NCI-H1694 (cell line): Measurements from ENCODE around the gene CCDC106.

Experiments
- DNase-seq: peaks from one replicate; lab custom pipeline; 2025; lab: John Stamatoyannopoulos, UW

CCDC106 gene

DNA sequence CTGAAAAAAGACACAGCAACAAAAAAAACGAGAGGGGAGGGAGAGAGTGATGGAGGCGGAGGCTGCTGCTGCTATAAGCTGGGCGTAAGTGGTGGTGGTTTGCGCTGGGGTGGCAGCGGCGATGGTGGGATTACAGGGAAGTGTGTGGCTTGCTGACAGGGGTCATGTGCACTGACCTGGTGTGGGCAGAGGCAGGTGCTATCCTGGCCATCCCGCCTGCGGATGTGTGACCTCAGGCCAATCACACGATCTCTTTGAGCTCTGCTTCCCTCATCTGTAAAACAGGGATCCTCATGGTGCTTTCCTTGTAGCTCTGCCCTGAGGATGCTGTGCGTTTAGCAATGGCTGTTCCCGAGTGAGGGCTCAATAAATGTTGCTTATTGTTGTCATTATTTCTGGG is 10.5 kb upstream of the CCDC106 start:
- no peak for DNase-seq

GRCh38 chr19:55638864-55639359 is 9.1 kb upstream of the CCDC106 start:
- no peak for DNase-seq

GRCh38 chr19:55640043-55640576 is 7.9 kb upstream of the CCDC106 start:
- DNase-seq = peak; percentile 56

DNA sequence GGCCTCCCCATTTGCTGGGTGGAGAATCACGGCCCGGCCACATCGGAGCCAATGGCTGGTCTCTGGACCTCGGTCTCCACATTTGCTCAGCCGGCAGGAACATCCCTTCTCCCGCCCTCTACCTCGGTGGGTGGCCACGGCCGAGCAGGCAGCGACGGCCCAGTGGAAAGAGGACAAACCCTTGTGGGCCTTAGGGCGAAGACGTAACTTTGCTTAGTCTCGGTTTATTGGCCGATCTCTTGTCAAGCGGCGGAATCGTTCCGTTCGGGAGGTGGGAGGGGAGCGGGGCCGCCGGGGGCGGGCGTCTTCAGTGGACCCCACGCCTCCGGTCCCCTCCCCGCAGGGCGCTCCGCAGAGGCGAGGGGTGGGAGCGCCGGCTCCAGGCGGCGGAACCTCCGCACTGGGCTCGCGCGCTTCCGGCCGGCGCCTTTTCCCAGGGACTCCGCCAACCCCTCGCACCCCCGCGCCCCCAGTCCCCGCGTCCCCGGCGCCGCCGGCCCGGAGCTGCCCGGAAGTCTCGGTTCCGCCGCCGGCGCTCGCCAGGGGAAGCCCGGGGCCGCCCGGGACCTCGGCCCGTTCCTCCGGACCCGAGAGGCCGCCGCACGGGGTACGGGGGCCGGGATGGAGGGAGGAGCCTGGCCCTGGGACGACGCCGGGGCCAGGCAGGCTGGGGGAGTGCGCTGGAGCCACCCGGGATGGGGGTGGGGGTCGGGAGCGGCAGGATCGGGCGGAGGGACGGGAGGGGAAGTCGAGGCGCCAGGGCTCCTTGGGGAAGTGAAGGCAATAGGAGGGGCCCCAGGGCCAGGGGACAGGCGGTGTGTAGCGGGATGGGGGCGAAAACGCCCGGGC is 7.2 kb upstream of the CCDC106 start, which contains the start of gene ZNF580:
ZNF580 (plus strand) TSS at position 426 of the 849 bp plus-strand sequence. CDS start 1,507 bp downstream, outside the sequence.
- DNase-seq = peak; percentile 57

GRCh38 chr19:55641426-55642152 is 6.4 kb upstream of the CCDC106 start:
- DNase-seq = no peak

DNA sequence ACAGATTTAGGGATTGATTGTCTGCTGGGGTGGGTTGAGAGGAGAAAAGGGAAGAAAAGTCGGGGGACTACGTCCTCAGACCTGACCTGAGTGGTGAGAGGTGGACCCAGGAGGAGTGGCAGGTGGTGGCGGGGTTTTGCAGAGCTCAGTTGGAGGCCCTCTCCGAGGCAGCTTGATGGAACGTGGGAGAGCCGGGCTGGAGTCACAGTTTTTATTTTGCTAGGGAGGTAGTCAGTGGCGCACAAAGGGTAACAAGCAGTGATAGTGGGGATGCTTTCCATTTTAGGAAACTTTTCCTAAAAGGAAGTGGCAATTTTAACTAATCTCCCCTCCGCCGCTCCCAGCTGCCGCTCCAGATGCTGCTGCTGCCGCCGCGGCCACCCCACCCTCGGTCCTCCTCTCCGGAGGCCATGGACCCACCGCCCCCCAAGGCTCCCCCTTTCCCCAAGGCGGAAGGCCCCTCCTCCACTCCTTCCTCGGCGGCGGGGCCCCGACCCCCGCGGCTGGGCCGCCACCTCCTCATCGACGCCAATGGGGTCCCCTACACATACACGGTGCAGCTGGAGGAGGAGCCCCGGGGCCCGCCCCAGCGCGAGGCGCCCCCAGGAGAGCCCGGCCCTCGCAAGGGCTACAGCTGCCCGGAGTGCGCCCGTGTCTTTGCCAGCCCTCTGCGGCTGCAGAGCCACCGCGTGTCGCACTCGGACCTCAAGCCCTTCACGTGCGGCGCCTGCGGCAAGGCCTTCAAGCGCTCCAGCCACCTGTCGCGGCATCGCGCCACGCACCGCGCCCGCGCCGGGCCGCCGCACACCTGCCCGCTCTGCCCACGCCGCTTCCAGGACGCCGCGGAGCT is 5.6 kb upstream of the CCDC106 start:
- DNase-seq = no peak

GRCh38 chr19:55643003-55643886 is 4.8 kb upstream of the CCDC106 start, which contains the start of gene ZNF581:
Gene ZNF581, plus strand, starts transcription at chr19:55643649. Its CDS starts 923 bp downstream, at chr19:55644572.
- peak; percentile 52 for DNase-seq

- DNase-seq = no peak
Observed at GRCh38 chr19:55643887-55644176, 4.2 kb upstream of the CCDC106 start.

DNA sequence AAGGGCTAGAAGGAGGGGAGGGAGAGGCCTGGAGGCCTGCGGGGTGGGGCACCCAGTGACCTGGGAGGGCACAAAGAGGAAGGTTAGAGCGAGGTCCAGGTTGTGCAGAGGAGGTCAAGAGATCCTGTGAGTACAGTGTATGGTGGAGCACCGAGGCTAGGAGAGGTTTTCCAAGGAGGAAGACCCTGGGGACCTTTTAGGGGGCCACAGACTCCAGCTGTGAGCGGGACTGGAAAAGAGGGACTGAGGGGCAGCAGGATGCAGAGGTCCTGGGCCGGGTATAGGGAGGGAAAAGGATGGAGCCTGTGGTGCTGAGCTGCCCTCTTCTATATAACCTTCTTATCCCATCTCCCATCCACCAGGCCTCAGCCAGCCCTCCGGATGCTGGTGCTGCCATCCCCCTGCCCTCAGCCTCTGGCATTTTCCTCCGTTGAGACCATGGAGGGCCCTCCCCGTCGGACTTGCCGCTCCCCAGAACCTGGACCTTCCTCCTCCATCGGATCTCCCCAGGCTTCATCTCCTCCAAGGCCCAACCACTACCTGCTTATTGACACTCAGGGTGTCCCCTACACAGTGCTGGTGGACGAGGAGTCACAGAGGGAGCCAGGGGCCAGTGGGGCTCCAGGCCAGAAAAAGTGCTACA is 3.7 kb upstream of the CCDC106 start:
- no peak for DNase-seq

DNA sequence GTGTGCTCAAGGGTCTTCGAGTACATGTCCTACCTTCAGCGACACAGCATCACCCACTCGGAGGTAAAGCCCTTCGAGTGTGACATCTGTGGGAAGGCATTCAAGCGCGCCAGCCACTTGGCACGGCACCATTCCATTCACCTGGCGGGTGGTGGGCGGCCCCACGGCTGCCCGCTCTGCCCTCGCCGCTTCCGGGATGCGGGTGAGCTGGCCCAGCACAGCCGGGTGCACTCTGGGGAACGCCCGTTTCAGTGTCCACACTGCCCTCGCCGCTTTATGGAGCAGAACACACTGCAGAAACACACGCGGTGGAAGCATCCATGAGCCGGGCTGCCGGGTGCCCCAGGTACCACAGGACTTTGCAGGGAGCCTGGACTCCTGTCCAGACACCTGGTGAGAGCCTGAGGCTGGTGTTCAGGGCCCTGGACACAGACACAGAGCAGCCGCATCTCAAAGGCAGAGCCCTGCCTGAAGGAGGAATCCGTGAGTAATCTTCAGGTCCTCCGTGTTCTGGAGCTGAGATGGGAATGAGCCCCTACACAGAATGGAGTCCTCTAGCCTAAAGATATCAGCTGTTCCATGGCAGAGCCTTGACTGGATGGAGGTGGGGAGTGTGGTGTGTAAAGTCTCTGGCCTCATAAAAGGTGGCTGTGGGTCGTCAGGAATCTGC is 3.0 kb upstream of the CCDC106 start:
- DNase-seq = no peak

DNA sequence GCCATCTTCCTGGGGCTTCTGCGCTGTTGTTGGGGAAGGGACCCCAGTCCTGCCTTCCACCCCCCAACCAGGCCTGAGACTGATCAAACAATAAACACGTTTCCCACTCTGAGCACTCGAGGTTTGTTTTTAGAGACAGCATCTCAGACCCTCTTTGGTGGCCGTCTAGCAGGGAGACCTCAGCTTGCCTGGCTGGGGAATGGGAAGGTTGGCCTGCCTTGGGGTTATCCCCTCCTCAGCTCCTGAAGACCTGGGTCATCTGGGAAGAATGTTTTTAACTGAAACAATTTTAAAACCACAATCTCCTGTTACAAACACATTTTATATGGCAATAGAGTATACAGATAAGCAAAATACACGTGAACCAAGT is 2.5 kb upstream of the CCDC106 start:
- no peak for DNase-seq

- no peak for DNase-seq
Observed at GRCh38 chr19:55646889-55647731, 902 bp upstream of the CCDC106 start.

DNA sequence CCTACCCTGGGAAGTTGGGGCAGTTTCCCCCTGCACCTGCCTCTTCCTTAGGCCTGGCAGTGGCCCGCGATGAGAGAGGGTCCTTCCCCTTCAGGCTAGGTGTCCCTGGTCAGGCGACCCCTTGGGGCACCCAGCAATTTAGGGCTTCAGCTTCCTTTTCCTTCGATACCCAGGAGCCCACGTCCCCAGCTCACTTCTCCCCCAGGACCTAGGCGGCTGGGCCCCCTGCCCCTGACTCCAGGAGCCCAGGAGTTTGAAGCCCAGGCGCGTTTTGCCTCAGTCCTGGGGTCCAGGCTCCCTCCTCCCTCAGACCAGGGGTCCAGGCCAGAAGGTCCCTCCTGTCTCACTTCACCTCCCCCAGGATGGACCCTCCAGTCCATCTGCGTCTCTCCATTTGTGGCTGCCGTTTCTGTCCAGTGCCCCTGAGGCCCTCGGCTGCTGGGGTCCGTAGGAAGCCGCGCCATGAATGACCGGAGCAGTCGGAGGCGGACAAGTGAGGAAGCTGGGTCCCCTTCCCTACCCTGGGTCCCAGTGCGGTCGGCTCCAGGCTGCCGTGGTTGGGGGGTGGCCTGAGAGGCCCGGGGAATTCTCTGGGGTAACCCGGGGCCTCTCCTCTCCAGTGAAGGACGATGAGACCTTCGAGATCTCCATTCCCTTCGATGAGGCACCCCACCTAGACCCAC is 714 bp downstream of the CCDC106 start:
- no peak for DNase-seq

DNA sequence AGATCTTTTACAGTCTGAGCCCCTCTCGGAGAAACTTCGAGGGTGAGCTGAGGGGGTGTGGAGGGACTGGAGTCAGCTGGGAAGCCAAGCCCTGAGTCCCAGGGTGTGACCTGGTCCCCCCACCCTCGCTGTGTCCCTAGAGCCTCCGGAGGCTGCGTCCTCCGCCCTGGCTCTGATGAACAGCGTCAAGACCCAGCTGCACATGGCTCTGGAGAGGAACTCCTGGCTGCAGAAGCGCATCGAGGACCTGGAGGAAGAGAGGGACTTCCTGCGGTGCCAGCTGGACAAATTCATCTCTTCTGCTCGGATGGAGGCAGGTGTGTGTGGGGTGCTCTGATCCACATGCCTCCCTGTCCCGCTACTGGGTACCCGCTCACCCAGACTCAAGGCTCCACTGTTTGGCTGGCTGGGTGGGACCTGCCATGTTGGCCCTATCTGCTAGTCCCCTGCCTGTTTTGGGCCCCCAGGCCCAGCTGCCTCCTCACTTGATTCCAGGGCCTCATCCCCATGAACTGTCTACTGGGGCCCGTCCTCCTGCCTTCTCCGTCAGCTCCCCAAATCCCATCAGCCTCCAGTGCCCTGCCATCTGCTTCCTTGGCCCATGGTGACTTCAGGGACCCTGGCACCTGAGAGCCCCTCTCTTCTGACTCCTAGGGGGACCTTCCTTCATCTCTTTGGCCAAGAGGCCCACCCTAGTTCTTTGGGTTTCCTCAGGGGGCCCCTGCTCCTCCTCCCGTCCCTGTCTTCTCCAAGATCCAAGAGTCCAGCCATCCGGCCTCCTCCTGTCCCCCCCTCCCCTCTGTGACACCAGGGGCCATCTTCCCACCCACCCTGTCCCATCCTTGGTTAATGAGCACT is 1.5 kb downstream of the CCDC106 start:
- DNase-seq = no peak

DNA sequence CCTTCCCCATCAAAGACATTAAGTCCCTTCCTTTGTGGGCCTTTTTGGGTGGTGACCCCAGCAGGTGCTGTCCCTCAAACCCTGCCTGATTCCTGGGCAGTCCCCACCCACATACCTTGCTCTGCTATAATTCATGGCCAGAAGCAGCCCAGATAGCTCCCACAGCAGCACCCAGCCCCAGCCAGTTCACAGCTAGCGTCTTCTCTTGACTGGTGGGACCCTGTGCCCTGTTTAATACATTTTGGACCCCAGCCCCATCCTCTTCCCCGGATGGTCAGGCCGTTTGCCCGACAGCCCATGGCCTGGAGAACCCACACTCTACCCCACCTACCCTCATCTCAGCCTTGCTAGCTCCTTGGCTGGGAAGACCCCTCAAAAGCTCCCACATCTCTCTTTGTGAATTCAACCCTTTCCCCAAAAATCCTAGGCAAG is 2.1 kb downstream of the CCDC106 start:
- DNase-seq = no peak

DNA sequence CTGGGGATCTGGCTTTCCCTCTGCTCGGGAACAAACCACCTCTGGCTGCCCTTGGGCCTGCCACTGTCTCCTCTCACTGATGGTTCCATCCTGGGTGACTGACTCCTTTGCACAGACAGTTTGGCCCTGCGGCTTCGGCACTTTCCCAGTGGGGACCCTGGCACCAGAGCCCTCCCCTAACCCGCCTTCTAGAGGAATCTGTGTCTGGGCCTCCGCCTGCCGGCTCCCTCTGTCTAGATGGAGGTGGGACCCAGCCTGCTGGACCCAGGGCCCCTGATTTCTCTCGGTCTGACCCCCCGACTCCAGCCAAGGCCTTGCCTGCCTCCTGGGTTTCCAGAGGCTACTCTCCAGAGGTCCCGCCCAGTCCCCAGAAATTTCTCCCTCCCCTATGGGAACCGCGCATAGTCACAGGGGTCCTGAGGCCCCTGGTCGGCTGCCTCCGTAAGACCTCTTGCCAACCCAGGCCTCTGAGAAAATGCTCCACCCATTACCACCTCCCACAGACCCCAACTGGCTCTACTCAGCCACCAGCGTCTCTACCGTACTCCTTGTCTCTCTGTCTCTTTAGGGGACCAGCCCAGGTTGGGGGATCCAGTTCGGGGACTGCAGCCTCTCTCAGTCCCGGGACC is 2.7 kb downstream of the CCDC106 start:
- DNase-seq = no peak

DNA sequence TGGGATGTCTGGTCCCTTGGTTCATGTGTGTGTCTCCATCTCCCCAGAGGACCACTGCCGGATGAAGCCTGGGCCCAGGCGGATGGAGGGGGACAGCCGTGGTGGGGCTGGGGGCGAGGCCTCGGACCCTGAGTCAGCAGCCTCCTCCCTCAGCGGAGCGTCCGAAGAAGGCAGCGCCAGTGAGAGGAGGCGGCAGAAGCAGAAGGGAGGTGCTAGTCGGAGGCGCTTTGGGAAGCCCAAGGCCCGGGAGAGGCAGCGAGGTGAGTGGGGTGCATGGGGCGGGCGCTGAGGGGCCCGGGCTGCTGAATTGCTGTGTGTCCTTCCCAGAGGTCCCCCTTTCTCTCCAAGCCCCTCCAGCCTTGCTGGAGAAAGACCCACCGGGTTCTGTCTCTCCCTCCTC is 3.2 kb downstream of the CCDC106 start:
- DNase-seq = no peak
